HG03064 (cell line): ENCODE measurements around the gene UGGT1.
"Not testable (repeated sequence)": the region's sequence is repeated elsewhere in the genome, so short reads cannot be mapped to it uniquely, and the experiment has no call there.

ENCODE experiments used
- ATAC-seq: cut with Tn5 transposase; IDR thresholded peaks from one replicate; pipeline ENCODE4 v1.9.1; 2021; ENCODE audit warnings: low read depth; ENCODE audit not compliant: unreplicated experiment

Gene UGGT1

DNA sequence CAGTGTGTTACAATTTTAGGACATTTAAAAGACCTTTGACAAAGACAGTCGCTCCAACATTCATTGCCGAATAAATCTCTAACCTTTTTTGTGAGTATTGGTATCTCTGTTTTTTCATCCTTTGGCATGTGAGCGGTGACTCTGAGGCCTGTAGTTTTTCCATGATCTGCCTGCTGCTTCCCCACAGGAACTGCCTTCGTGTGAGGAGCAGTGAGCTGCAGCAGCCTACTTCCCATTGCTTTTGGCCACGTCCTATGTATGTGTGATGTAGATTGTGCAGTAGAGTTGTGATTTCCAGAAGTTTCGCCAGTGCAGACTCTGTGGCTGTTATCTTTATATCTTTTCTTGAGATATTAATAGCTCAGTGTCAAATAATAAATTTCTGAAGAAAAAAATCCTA is 79.8 kb downstream of the UGGT1 start:
- ATAC-seq: no peak

DNA sequence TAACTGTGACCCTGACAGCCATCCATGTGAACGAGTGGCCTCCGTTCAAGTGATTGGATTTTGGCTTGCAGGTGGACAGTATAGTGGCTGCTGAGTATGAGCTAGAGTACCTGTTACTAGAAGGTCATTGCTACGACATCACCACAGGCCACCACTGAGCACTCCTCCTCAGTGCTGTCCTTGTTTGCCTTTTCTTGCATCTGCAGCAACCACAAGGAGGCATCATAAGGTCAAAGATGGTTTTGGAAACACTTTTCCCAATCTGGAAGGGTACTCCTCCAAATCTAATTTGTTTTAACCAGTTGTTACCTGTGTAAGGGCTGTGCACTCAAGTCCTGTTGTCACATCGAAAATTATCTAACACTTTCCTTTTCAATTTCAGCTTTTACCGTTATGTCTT is 81.2 kb downstream of the UGGT1 start:
- no peak for ATAC-seq

DNA sequence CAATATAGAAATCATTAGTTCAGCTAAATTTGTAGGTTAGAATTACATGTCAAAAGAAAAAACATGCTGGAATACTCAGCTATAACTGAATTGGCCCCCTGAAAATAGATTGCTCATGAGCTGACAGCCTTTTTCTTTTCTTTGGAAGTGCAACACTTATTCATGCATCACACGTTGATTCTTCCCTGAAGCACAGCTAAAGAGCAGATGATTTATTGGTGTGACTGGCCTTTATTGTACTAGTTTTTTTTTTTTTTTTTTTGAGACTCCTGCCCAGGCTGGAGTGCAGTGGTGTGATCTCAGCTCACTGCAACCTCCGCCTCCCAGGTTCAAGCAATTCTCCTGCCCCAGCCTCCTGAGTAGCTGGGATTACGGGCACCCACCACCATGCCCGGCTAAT is 83.1 kb downstream of the UGGT1 start:
- ATAC-seq: not testable (repeated sequence)

DNA sequence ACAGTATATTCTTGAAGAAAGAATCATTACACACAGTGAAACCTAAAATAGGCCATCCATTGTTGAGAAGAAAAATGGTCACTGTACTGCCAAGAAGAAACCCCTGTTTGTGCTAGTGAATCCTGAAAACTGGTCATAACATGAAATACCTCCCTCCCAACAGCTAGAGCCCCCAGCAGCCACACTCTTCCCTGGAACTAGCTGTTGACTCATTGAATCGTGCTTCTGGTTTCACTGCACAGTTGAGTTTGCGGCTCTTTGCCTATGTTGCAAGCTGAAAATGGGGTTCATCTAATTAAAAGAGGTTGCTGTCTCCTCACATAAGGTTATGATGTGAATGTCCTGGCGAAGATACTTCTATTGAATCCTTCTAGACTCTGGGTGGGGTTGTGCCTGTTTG is 86.3 kb downstream of the UGGT1 start:
- no peak for ATAC-seq

DNA sequence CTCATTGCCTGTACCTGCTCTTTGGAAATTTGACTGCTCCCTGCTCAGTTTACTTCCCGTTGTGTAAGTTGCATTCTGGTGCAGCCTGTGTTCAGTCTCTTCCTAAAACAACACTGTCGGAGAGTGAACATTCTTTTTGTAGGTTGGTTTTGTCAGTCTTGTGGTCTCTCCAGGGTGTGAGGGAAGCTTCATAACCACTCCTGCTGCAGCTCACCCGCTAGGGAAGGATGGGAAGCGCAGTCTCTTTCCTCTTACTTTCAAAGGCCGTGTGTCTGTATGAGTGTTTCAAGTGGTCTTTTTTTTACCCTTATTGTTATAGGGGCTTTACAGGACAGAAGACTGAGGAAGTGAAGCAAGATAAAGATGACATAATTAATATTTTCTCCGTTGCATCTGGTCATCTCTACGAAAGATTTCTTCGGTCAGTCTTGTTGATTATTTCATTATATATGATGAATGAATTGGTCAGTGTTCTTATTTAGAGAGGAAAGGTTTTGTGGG is 87.2 kb downstream of the UGGT1 start:
- ATAC-seq: no peak

DNA sequence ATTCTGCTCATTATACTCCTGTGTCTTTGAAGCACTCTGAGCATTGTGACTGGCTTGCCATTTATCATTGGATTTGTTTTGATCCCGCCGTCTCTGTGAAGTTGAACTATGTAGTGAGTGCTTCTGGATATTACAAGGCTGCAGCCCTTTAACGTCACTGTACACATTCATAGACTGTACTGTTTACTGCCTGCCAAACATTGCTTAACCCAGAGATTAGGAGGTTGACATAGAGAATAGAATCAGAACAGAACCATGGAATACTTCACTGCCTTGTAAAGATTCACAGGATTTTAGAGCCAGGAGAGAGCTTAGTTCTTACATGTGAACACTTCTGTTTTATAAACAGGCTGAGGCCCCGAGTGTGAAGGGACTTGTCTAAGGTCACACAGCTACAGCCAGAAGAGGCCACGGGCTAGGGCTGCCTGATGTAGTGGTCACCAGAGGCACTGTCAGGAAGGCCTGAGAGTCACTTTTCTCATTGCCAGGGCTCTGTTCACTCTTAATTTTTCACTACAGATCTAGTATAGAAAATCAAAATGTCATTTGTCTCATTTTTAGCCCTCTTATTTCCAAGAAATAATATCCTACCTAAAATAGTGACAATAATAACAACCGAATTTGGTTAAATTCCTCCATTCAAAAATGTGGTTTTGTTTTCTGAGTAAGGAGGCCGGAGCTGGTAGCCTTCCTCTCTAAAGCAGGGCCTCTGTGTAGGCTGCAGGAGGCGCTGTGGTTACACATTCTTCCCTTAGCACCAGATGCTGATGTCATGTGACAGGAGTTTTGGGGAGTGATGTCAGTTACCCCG is 87.9 kb downstream of the UGGT1 start:
- ATAC-seq: no peak

DNA sequence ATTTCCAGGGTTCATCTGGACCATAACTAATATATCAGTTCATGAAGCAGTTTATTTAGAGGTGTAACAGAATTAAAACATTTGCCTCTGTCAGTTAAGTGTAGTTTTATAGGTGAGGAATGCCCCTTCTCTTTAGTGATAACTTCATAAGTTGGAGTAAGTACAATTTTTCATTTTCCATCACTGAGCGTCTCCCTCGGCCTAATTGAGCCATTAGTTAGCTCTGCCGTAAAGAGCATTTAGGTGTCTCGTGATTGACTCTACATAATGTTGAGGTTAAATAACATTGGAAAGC is 88.4 kb downstream of the UGGT1 start:
- no peak for ATAC-seq

DNA sequence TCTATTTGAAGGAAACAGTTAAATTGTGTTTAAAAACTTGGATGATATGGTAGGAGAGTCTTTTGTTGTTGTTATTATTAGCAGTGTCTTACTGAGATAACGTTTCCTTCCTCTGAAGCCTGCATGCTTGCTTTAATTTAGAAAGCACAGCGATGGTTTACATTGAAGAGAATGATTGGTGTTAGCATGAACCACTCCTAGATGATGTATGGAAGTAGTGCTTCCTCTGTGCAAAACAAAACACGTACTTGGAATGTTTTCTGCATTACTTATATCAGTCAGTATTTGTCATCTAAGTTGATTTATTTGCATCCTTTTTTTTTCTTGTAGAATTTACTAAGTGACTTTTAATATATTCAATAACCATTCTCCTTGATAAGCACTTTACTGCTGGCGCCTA is 89.0 kb downstream of the UGGT1 start:
- no peak for ATAC-seq

DNA sequence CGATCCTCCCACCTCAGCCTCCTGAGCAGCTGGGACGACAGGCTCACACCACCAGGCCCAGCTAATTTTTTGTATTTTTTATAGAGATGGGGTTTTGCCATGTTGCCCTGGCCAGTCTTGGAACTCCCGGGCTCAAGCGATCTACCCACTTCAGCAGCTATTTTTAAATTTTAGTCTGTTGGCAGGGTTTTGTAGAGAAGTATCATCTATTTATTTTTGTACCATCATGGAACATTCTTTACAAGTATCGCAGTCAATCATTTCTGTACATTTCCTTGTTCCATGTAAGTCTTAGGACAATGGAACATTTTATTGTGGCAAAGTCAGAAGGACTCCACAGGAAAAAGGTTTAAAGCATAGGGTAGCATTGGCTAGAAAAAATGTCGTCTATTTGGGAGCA is 94.6 kb downstream of the UGGT1 start:
- no peak for ATAC-seq

DNA sequence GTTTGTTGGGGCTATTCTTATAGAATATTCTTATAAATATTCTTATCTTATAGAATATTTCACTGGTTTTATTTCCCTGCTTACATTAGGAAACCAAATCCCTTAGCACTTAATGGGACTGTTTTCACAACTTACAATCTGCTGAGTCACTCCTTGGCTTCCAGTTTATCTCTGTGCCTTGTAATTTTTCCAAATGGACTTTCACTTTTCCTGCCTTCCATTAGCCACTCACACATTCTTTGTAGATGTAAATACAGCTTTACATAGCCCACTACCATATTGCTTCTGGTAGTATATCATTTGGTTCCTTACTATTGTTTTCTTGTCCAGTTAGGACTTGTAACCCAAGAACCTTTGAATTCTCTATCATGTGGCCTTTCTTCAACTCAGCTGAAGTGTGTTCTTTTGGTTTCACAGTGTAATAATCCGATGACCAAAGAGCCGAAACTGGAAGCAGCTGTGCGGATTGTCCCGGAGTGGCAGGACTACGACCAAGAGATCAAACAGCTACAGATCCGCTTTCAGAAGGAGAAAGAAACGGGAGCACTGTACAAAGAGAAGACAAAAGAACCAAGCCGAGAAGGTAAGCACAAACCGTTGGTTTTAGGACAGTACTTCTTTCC is 96.1 kb downstream of the UGGT1 start:
- ATAC-seq: no peak

DNA sequence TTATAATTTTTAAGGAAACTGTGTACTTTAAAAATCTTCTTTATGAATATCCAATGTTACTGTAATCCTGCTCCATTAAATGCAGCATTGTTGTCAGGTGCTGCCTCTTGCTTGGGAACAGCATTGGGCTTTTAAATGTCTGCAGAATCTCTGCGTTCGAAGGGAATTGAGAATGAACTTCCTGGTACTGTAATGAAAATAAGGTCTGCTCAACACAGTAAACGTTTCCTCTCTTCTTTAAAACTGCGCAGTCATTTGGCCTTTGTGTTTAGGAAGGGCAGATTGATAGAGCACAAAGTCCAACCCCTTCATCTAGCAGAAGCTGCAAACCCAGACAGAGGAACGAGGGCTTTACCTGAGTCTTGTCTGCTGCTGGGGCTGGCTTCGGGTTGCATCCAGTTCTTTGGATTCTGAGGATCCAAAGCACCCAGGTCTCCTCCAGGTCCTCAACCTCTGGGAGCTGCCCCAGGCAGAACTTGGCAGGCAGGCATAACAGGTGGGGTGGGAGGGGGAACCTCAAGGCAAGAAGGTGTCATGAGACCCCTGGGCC is 104.5 kb downstream of the UGGT1 start:
- ATAC-seq: no peak

DNA sequence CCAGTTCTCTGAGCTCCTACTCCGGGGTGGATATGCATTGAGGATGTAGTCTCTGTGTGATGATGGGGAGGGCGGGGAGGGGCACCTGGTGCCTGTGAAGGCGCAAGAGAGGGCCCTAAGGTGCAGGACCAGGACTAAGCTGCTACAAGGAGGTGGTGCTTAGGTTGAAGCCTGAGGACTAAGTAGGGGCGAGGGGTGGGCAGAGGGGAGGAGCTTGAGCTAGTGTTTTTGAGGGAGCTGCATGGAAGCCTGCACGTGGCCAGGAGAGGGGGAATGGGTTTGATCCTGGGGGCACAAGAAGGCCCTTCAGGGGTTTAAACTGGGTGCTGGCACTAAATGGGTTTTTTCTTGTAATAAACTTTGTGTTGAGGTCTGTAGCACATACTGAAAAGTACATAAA is 105.0 kb downstream of the UGGT1 start:
- ATAC-seq: no peak

DNA sequence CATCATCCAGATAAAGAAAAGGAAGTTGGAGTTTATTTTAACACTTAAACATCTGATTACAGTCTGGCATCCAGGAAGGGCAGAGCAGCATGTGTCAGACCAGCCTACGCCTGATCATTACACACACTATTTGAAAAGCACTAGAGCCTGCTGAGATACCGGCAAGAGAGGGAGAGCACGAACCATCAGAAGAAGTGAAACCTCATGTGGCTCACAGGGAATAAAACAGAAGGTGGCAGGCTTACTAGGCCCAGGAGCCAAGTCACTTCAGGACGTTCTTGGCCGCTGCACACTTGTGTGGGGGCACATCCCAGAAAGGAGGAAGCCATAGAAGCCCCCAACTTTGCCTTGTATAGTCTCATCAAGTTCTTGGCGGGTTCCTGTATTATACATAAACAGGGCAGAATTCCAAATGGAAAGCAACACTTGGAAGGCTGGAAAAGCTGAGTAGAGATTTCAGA is 105.5 kb downstream of the UGGT1 start:
- no peak for ATAC-seq

DNA sequence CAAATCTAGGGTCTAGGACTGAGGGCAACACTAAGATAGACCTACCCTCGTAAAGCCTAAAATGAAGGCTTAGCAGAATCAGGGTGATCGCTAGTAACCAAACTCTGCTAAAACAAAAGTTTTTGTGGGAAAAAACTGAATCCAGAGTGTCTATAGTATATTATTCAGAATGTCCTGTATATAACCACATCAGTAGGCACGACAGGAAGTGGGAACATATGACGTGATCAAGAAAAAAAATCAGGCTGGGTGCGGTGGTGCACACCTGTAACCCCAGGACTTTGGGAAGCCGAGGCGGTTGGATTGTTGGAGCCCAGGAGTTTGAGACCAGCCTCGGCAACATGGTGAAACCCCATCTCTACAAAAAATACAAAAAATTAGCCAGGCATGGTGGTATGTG is 106.1 kb downstream of the UGGT1 start:
- no peak for ATAC-seq

DNA sequence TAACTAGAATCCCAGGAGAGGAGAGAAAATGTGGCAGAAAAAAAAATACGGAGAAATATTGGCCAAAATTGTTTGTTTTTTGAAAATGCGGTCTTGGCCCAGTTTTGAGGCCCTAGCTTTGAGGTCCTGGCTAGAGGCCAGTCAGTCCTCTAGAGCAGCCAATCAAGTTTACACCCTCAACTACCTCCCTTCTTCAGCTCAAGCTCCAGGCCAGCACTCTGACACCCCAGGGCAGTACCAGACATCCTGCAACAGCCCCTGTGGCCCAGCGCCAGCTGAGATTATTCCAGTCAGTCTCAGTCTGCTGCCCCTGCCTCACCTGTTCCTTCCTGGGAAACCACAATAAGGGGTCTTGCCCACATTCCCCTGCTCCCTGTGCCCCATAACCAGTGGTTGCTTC is 107.7 kb downstream of the UGGT1 start:
- no peak for ATAC-seq

DNA sequence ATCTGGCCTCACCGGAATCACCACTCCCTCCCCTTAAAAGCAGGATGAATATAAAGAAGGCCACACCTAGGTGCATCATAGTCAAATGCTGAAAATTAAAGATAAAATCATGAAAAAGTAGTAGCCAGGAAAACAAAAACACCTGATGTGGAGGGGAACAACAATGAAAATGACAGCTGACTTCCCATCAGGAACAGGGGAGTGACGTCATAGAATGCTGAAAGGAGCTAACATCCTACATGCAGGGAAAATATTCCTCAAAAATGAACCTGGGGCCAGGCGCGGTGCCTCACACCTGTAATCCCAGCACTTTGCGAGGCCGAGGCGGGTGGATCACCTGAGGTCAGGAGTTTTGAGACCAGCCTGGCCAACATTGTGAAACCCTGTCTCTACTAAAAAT is 108.1 kb downstream of the UGGT1 start:
- ATAC-seq: no peak

DNA sequence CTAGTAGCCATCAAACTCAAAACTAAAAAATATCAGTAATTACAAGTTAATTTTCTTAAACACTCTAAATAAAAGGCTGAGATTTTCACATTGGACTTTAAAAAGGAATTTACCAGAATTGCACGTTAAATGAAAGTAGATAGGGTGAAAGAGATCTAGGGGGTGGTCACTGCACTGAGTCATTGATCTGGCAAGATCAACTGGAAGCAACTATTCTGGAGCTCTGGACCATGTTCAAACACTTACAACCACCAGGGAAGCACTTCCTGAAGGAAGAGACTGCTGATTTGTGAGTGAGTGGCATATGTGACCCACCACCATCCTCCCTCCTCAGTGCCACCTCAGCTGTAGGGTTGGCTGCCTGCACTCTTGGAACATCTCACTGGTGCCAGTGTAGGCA is 111.8 kb downstream of the UGGT1 start:
- ATAC-seq: no peak

DNA sequence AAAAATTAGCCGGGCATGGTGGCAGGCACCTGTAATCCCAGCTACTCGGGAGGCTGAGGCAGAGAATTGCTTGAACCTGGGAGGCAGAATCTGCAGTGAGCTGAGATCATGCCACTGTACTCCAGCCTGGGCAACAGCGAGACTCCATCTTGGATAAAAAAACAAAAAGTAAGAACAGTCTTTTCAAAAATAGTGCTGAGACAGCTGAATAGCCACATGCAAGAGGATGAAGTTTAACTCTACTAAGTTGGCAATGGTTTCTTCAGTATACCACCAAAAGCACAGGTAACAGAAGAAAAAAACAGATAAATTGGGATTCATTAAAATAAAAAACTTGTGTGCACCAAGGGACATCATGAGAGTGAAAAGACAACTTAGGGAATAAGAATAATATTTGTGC is 115.2 kb downstream of the UGGT1 start:
- ATAC-seq: no peak

DNA sequence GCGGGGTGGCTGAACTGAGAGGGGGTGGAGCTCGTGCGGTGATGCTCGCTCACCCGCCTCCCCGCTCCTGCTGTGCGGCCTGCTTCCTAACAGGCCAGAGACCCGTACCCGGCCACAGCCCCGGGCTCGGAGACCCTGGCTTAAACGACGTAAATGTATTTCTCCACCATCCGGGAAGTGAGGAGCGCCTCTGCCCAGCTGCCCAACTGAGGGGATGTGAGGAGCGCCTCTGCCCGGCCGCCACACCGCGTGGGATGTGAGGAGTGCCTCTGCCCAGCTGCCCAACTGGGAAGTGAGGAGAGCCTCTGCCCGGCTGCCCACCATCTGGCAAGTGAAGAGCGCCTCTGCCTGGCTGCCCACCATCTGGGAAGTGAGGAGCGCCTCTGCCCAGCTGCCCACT is 117.0 kb downstream of the UGGT1 start:
- ATAC-seq: no peak

DNA sequence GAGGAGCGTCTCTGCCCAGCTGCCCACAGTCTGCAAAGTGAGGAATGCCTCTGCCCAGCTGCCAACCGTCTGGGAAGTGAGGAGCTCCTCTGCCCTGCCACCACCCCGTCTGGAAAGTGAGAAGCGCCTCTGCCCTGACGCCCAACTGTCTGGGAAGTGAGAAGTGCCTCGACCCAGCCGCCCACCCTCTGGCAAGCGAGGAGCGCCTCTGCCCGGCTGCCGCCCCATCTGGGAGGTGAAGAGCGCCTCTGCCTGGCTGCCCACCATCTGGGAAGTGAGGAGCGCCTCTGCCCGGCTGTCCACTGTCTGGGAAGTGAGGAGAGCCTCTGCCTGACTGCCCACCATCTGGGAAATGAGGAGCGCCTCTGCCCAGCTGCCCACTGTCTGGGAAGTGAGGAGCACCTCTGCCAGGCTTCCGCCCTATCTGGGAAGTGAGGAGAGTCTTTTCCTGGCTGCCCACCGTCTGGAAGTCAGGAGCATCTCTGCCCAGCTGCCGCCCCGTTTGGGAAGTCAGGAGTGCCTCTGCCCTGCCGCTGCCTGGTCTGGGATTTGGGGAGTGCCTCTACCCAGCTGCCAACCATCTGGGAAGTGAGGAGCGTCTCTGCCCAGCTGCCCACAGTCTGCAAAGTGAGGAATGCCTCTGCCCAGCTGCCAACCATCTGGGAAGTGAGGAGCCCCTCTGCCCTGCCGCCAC is 117.8 kb downstream of the UGGT1 start:
- ATAC-seq: not testable (repeated sequence)

DNA sequence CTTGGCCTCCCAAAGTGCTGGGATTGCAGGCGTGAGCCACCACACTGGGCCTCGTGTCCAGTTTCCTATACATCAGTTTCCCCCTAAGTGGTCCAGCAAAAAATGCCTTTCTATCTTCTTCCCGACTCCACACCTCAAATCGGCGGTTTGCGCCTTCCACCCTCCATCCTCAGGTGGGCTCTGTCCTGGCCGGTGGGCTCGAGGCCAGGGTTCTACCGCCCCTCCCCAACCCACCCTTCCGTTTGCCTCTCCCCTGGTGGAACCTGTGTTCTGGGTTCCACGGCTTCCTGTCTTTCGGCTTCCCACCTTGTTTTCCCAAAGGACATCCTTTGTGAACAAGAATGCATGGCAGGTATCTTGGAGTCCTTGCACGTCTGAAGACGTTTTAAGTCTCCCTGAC is 123.3 kb downstream of the UGGT1 start:
- no peak for ATAC-seq
